Right lobe of liver (tissue), 6 donors: ENCODE results near the gene SCN3B. TPM values are rescaled to one million over a fixed set of nuclear protein-coding genes. Genes with fewer than 3 reads are reported as not detected.

ENCODE experiments used
- ATAC-seq, 4 donors: fragments of 200-7000 bp; cut with Tn5 transposase; one replicate each; pipeline ENCODE4 v1.9.1; 2020; ENCODE audit warnings: mild to moderate bottlenecking in 4 of 4, moderate library complexity in 4 of 4
- DNase-seq, 3 donors: peaks; one replicate each; pipeline ENCODE4 v3.0.0-alpha.2; 2020
- H3K27ac ChIP-seq, 3 donors: fragments of 200-600 bp; one replicate each; pipeline ENCODE4 v1.8.0; 2022
- H3K27me3 ChIP-seq, 2 donors: fragments of 200-600 bp; one replicate each; pipeline ENCODE4 v1.8.0; 2022
- H3K36me3 ChIP-seq, 4 donors: fragments of 200-600 bp; sonication (generic) in 1 of 4; one replicate each; pipeline versions ENCODE4 v1.5.1 to v1.8.0; 2017 to 2022; ENCODE audit warnings: control low read depth in 1 of 4
- H3K4me1 ChIP-seq, 4 donors: fragments of 200-600 bp; sonication (generic) in 1 of 4; one replicate each; pipeline versions ENCODE4 v1.5.1 to v1.8.0; 2017 to 2022; ENCODE audit warnings: control low read depth in 1 of 4
- H3K4me3 ChIP-seq, 3 donors: fragments of 200-600 bp; one replicate each; pipeline ENCODE4 v1.8.0; 2022
- H3K9me3 ChIP-seq, 4 donors: fragments of 200-600 bp; sonication (generic) in 1 of 4; one replicate each; pipeline versions ENCODE4 v1.5.1 to v1.8.0; 2017 to 2022; ENCODE audit warnings: control low read depth in 1 of 4
- CTCF ChIP-seq, 4 donors: fragments of 200-600 bp in 3 of 4; fragments of 450-650 bp in 1 of 4; IDR thresholded peaks; one replicate each; pipeline versions ENCODE4 v1.5.1 to v1.8.0; 2016 to 2022; ENCODE audit warnings: antibody characterized with exemption in 4 of 4, mild to moderate bottlenecking in 2 of 4
- POLR2A ChIP-seq: fragments of 450-650 bp; IDR thresholded peaks from one replicate; pipeline ENCODE4 v1.6.1; 2017; ENCODE audit warnings: antibody characterized with exemption, mild to moderate bottlenecking
- WGBS: methylation state at CpG from one replicate; pipeline ENCODE4 v1.1.6; 2018; ENCODE audit warnings: low coverage, low lambda C conversion rate; ENCODE audit not compliant: insufficient coverage; ENCODE audit errors: missing lambda C conversion rate; 5-methylcytosine and 5-hydroxymethylcytosine counted together
- intact Hi-C, 2 donors: fragments of 100-400 bp; cut with DNase I; formaldehyde crosslinking; loops; one replicate each; pipeline versions ENCODE4 v1.11.2 to v1.14.1; 2022
- total RNA-seq, 6 experiments: library from RNA; depleted of rRNA in 2 of 6; stranded (reverse); fragments of >200 nt in 2 of 6; fragmentation: NEBNext Ultra II Directional in 3 of 6; extraction: Animal tissue kit (Norgen Biotek cat#: 25700) in 3 of 6; gene quantifications; one replicate each; pipeline versions ENCODE4 v1.1.0 to v1.2.4, GENCODE V29; 2016 to 2023
- donor health status: DM: no; HTN: yes; CAD: no.
- donor health status: DM: no; HTN: no; CAD: no.
- donor health status: DM: no; HTN: no; CAD: no.
- donor health status: DM: no; HTN: yes; CAD: no.
- donor health status: DM: no; HTN: yes; CAD: no.

The SCN3B gene
- total RNA-seq, 6 experiments from 2014 or later = 0.04 to 0.20 (median 0.09) TPM; not detected in 1

- Histone ChIP-seq H3K27ac (no peak overlapping the region), H3K36me3 (no peaks in the 10 kb centered on the region), H3K4me3 (no peak overlapping the region), H3K9me3 (no peaks in the 10 kb centered on the region), H3K27me3 (no peaks in the 10 kb centered on the region), H3K4me1 (no peaks in the 10 kb centered on the region)
- WGBS = 24% methylated on average over 2 of the region's 2 CpGs
- TF ChIP-seq CTCF (IDR thresholded peaks at IDR 0.05) (no peak), POLR2A (no peak)
- no peak for DNase-seq
- no peak for ATAC-seq
- intact Hi-C loops = no loop called here
Measured at GRCh38 chr11:123698546-123699127, 44.2 kb upstream of the SCN3B start.

GRCh38 chr11:123696183-123696582 lies 41.8 kb upstream of the SCN3B start:
- TF ChIP-seq CTCF (IDR thresholded peaks at IDR 0.05) (no peak), POLR2A (no peak)
- Histone ChIP-seq H3K9me3 (no peaks in the 10 kb centered on the region), H3K4me1 (no peaks in the 10 kb centered on the region), H3K4me3 (no peak overlapping the region), H3K27me3 (no peaks in the 10 kb centered on the region), H3K27ac (no peak overlapping the region), H3K36me3 (no peaks in the 10 kb centered on the region)
- intact Hi-C loops = no loop called here
- ATAC-seq (no peak), DNase-seq (no peak)
- 76% methylated on average over 2 of the region's 2 CpGs for WGBS

- intact Hi-C loops = no loop called here
Measured at GRCh38 chr11:123695231-123695630, 40.8 kb upstream of the SCN3B start.

GRCh38 chr11:123694551-123694950 lies 40.1 kb upstream of the SCN3B start:
- ATAC-seq (no peak), DNase-seq (no peak)
- Histone ChIP-seq H3K27me3 (no peaks in the 10 kb centered on the region), H3K36me3 (no peaks in the 10 kb centered on the region), H3K9me3 (no peaks in the 10 kb centered on the region), H3K4me3 (no peak overlapping the region), H3K27ac (no peak overlapping the region), H3K4me1 (no peaks in the 10 kb centered on the region)
- TF ChIP-seq CTCF (IDR thresholded peaks at IDR 0.05) (no peak), POLR2A (no peak)
- intact Hi-C loops = no loop called here
- 11% methylated on average over 2 of the region's 2 CpGs for WGBS

More at GRCh38 chr11:123695231-123695630, 40.8 kb upstream of the SCN3B start:
- no peaks in the 10 kb centered on the region for H3K27me3 ChIP-seq
- no peak for ATAC-seq
- H3K36me3 ChIP-seq = no peaks in the 10 kb centered on the region
- TF ChIP-seq POLR2A (no peak), CTCF (IDR thresholded peaks at IDR 0.05) (no peak)
- no peak overlapping the region for H3K4me3 ChIP-seq
- WGBS = 66% methylated on average over 6 of the region's 9 CpGs
- no peak overlapping the region for H3K27ac ChIP-seq
- no peaks in the 10 kb centered on the region for H3K9me3 ChIP-seq
- no peaks in the 10 kb centered on the region for H3K4me1 ChIP-seq
- no peak for DNase-seq

- Histone ChIP-seq H3K27me3 (no peaks in the 10 kb centered on the region), H3K4me3 (no peak overlapping the region), H3K36me3 (no peaks in the 10 kb centered on the region), H3K4me1 (no peaks in the 10 kb centered on the region), H3K9me3 (no peaks in the 10 kb centered on the region), H3K27ac (no peak overlapping the region)
- intact Hi-C loops = no loop called here
- ATAC-seq = no peak
- TF ChIP-seq CTCF (IDR thresholded peaks at IDR 0.05) (no peak), POLR2A (no peak)
- no peak for DNase-seq
Measured at GRCh38 chr11:123692961-123693360, 38.5 kb upstream of the SCN3B start.
